ENCODE measurements around the gene EDC4.
"Not testable (repeated sequence)": the region's sequence is repeated elsewhere in the genome, so short reads cannot be mapped to it uniquely, and the experiment has no call there.

The EDC4 gene

GRCh38 chr16:67847064-67847861 is 25.6 kb upstream of the EDC4 start, which contains the start of gene CENPT:
TSS of gene CENPT (minus strand) at chr16:67847693. CDS start at chr16:67833859, 13,834 bp downstream.
- no peak for DNase-seq

GRCh38 chr16:67848118-67848517 is 24.7 kb upstream of the EDC4 start:
- DNase-seq = no peak

DNA sequence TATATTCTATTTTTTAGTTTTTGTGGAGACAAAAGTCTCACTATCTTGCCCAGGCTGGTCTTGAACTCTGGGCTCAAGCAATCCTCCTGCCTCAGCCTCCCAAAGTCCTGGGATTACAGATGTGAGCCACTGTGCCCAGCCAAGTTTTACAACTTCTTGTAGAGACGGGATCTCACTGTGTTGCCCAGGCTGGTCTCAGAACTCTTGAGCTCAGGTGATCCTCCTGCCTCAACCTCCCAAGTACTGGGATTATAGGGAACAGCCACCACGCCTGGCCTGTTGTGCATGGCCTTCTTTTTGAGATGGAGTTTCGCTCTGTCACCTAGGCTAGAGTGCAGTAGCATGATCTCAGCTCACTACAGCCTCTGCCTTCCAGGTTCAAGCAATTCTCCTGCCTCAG is 19.2 kb upstream of the EDC4 start:
- no peak for DNase-seq

DNA sequence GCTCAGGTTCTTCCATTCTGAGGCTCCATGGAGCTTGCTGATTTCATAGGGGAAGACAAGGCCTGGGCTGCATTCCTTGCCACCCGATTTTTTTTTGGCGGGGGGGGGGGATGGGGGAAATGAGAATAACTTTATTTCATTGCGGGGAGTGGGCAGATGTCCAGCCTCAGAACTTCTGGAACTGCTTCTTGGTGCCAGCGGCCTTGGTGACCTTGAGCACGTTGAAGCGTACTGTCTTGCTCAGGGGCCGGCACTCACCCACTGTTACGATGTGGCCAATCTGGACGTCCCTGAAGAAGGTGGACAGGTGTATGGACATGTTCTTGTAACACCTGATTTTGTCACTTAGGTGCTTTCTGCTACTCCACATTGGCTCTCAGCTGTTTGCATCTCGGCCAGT is 17.1 kb upstream of the EDC4 start:
- DNase-seq = no peak

DNA sequence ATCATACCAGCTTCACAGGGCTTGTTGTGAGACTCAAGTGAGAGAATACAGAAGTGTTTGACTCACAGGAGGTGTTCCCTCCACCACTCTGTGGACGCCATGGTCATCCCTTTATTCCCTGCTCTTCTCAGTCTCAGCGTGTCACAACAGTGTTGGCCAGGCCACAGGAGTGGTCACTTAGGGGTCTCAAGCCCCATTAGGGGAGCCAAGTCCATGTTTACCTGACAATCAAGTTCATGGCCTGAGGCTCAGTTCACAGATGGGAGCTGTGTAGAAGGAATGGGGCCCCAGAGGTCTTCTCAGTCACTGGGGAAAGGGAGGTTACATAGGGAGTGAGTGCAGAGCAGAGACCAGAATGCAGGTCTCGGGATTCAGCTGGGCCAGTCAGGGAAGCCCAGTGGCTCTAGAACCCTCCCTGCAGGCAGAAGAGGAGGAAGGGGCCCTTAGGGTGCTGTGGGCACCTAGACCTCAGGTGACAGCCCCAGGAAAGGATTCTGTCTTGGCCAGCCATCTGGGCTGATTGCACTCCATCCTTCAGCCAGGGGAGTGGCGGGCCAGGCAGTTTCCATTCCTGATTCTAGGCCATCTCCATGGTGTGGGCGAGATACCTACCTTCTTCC is 15.8 kb upstream of the EDC4 start:
- no peak for DNase-seq

GRCh38 chr16:67857547-67858233 is 15.2 kb upstream of the EDC4 start:
- peak; percentile 42 to 57 for DNase-seq

GRCh38 chr16:67858500-67858899 is 14.4 kb upstream of the EDC4 start:
- no peak for DNase-seq

- no peak for DNase-seq
Observed at GRCh38 chr16:67860589-67861398, 12.1 kb upstream of the EDC4 start.

GRCh38 chr16:67861877-67862276 is 11.0 kb upstream of the EDC4 start:
- DNase-seq = no peak

DNA sequence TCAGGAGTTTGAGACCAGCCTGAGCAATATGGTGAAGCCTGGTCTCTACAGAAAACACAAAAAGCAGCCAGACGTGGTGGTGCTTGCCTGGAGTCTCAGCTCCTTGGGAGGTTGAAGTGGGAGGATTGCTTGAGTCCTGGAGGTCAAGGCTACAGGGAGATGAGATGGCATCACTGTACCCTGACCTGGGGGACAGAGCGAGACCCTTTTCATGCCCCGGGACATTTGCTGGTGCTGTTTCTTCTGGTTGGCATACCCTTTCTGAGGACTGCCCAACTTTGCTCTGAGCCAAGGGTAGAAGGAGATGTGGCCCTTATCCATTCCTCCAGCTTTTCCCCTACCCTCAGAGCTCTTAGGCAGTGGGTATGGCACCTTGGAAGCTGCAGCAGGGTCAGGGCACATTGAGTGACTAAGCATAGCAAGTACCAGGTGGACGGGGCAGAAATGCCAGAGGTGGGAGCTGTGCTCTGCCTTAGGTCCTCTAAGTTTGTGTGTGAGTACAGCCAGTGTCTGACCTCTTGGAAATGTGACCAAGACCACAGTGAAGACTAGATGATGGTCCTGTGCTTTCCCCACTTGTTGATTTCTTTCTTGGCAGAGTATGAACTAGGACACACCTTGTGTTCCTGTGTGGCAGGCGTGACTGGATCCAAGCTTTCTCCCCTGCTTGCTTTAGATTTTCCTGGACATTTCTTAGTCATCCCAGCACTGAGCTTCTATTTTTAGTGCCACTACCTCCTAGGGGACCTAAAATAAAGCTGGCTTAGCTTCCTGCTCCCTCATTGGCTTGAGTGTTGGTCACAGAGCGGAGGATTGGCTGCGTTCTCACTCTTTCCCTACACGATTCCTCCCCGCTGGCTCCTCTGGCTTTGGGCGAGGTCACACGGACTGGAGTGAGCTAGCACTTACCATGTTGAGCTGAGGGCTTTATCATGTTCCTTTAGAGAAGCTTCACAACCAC is 9.9 kb upstream of the EDC4 start:
- no peak for DNase-seq

DNA sequence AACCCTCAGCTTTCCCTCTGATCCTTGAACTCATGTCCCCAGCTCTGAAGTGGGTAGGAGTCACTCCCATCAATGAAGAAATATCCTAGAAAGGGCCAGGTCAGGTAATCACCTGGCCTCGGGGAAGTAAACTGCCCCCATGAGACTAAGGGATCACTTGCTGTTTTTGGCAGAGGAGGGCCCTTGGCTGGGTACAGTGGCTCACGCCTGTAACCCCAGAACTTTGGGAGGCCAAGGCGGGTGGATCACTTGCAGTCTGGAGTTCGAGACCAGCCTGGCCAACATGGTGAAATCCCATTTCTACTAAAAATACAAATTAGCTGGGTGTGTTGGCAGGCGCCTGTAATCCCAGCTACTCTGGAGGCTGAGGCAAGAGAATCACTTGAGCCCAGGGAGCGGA is 8.8 kb upstream of the EDC4 start:
- DNase-seq = not testable (repeated sequence)

- DNase-seq = no peak
Observed at GRCh38 chr16:67864594-67864993, 8.3 kb upstream of the EDC4 start.

DNA sequence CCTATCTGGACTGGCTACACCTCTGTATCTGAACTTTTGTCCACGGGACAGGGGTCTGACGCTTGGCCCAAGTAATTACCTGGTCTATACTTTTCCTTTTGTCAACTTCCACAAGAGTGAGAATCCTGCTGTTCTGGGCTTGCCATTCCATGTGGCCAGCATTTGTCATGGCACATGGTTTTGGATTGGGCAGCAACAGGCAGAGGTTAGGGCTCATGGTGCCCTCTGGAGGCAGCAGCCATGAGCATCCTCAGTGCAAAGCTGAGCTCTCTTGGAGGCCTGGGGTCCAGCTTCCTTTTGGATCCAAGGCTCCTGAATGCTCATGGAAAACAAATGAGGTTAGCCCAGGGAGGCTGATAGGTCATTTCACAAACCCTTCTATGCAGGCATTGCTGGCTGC is 7.5 kb upstream of the EDC4 start:
- DNase-seq = peak; percentile 18 to 34

DNA sequence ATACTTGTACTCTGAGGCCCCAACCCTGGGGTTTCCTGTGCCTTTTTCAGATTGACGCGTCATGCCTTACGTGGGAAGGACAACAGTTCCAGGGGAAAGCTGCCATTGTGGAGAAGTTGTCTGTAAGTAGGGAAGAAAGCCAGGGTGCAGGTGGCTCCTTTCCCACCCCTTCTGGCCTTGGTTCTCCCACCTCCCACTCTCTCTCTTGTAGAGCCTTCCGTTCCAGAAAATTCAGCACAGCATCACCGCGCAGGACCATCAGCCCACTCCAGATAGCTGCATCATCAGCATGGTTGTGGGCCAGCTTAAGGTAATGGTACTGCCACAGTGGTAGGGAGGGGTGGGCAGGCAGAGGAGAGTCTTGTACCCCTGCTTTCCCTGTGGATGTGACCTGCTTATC is 4.6 kb upstream of the EDC4 start:
- no peak for DNase-seq

GRCh38 chr16:67869653-67870052 is 3.2 kb upstream of the EDC4 start:
- no peak for DNase-seq

DNA sequence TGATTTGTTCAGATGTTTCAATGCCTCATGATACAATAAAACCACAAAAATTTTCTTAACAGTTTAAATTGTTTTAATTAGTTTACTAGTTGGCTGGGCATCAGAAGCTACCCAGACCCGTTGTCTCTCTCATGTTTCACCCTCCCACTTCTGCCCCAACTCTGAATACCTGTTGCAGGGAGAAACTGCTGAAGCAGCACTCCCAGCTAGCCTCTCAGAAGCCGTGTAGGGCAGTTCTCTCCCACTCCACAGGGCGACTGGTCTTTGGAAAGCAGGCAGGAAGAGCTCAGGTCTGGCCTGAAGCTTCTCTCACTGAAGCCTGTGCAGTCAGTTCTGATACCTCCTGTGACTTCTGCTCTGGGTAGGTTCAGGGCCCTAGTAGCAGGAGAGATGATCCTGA is 1.6 kb upstream of the EDC4 start:
- DNase-seq = no peak

DNA sequence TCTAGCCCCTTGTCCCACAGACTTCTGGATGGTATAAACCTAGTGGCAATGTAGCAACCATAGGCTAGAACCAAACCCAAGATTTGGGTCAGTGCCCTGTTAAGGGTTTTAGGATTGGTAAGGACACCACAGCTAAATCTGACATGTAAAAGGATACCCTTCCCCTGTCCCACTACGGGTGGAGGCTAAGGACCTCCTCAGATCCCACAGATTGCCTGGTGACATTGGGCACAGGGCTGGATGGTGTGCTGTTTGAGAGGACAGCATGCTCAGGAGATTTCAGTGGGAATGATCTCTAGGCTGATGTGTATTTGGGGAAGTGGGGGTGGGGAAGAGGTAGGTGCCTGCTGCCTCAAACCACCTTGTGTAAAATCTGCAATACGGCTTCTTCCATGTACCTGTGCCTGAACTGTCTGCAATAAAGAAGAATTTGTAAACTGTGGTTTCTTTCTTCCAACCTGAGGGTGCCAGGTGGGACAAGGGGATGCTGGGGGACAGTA is 671 bp upstream of the EDC4 start:
- no peak for DNase-seq

GRCh38 chr16:67873435-67874370 is 851 bp downstream of the EDC4 start:
- DNase-seq = no peak

DNA sequence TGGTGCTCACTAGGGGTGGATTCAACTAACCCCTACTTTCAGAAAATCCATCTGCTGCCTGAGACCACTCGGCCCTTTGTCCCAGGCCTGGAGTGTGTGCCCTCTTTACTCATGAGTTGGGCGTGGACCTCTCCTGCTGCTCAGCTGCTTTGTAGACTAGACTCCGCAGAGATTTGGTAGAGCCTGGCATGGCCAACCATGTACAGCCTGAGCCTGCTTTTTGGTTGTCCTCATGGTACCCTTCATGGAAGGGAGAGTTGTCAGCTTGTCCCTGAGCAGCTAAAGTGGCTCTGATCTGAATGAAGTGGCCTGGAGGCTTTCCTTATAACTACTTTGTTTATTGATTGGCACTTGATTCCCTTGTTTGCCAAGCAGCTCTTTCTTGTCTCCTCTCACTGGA is 1.5 kb downstream of the EDC4 start:
- DNase-seq = no peak

- DNase-seq = no peak
Observed at GRCh38 chr16:67877064-67877463, 4.2 kb downstream of the EDC4 start.

- no peak for DNase-seq
Observed at GRCh38 chr16:67878232-67878631, 5.4 kb downstream of the EDC4 start.

Measured in CD4-positive, alpha-beta T cell treated with Interleukin-1 beta for 1 hour (primary cell).